ENCODE measurements around the gene SALL3.

The SALL3 gene

GRCh38 chr18:79008356-79008940, 28.8 kb downstream of the SALL3 start:
- TF ChIP-seq CTCF (IDR thresholded peaks at IDR 0.05; ENCODE audit: low read depth, low read length) = no peak
- no peak for DNase-seq (ENCODE audit: extremely low read depth, low read depth)

- no peak for DNase-seq (ENCODE audit: extremely low read depth, low read depth)
- TF ChIP-seq CTCF (IDR thresholded peaks at IDR 0.05; ENCODE audit: low read depth, low read length) = no peak
These were observed 31.2 kb downstream of the SALL3 start for GRCh38 chr18:79010802-79011201.

GRCh38 chr18:79011300-79011870, 31.8 kb downstream of the SALL3 start:
- DNase-seq (ENCODE audit: extremely low read depth, low read depth) = no peak
- no peak for TF ChIP-seq CTCF (IDR thresholded peaks at IDR 0.05; ENCODE audit: low read depth, low read length)

GRCh38 chr18:79013869-79014268, 34.3 kb downstream of the SALL3 start:
- no peak for DNase-seq (ENCODE audit: extremely low read depth, low read depth)
- TF ChIP-seq CTCF (IDR thresholded peaks at IDR 0.05; ENCODE audit: low read depth, low read length) = no peak

GRCh38 chr18:79018911-79019310, 39.3 kb downstream of the SALL3 start:
- no peak for DNase-seq (ENCODE audit: extremely low read depth, low read depth)
- no peak for TF ChIP-seq CTCF (IDR thresholded peaks at IDR 0.05; ENCODE audit: low read depth, low read length)

- no peak for DNase-seq (ENCODE audit: extremely low read depth, low read depth)
- no peak for TF ChIP-seq CTCF (IDR thresholded peaks at IDR 0.05; ENCODE audit: low read depth, low read length)
These were observed 40.3 kb downstream of the SALL3 start for GRCh38 chr18:79019881-79020280.

GRCh38 chr18:79022603-79023002, 43.0 kb downstream of the SALL3 start:
- DNase-seq (ENCODE audit: extremely low read depth, low read depth) = no peak

More at GRCh38 chr18:79022603-79023002, 43.0 kb downstream of the SALL3 start:
- no peak for TF ChIP-seq CTCF (IDR thresholded peaks at IDR 0.05; ENCODE audit: low read depth, low read length)

All from AG09319 (cell line).